Measurements from ENCODE around the gene ZSCAN18.

DNA sequence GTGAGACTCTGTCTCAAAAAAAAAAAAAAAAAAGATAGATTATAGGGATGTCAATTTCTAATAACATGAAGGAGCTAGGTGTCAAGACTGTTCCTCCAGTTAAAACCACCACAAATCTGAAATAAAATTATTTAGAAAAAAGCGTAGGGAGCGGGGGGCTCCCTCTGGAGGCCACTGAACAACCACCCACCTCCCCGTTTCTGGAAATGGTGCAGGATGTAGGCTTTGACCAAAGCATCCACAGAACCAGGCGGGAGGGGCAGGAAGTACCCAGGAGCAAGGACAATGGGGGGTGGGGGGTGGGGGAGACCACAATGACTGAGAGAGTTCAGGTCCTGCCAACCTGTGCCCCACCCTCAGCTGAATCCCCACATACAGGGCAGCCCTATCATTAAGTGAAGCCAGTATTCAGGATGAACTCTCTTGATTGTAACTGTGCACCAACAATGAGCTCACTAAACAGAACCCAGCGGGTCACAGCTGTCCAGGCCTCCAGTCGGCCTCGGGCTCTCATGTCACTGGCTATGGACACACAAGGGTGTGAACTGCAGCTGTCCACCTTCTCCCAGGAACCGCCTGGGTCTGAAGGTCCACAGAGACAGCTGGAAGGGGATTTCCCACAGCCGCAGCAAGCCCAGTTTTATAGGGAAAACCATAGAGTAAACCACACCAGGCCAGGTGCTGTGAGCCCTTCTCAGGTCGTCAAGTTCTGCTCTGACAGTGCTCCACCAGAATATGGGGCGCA, 6.6 kb downstream of the ZSCAN18 start:
- TF ChIP-seq POLR2A (IDR thresholded peaks at IDR 0.05): no peak
- TF ChIP-seq, protein P1, sequence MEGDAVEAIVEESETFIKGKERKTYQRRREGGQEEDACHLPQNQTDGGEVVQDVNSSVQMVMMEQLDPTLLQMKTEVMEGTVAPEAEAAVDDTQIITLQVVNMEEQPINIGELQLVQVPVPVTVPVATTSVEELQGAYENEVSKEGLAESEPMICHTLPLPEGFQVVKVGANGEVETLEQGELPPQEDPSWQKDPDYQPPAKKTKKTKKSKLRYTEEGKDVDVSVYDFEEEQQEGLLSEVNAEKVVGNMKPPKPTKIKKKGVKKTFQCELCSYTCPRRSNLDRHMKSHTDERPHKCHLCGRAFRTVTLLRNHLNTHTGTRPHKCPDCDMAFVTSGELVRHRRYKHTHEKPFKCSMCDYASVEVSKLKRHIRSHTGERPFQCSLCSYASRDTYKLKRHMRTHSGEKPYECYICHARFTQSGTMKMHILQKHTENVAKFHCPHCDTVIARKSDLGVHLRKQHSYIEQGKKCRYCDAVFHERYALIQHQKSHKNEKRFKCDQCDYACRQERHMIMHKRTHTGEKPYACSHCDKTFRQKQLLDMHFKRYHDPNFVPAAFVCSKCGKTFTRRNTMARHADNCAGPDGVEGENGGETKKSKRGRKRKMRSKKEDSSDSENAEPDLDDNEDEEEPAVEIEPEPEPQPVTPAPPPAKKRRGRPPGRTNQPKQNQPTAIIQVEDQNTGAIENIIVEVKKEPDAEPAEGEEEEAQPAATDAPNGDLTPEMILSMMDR (IDR thresholded peaks at IDR 0.05): no peak

All from Peyer's patch (tissue), 4 donors.